OCI-LY1 (cell line): ENCODE data around the gene NOVA1.

Experiments
- EZH2 ChIP-seq: fragments of 200-600 bp; sonication (generic), shearing (Covaris generic); IDR thresholded peaks from 2 replicates; pipeline ENCODE4 v1.8.0; 2017; ENCODE audit warnings: borderline replicate concordance, mixed run types, mild to moderate bottlenecking, antibody characterized with exemption, low read length, moderate library complexity, mixed read lengths
- TF ChIP-seq, protein P1 (sequence below): fragments of 200-600 bp; sonication (generic), shearing (Covaris generic); IDR thresholded peaks from 2 replicates; pipeline ENCODE4 v1.5.1; 2017; ENCODE audit warnings: mild to moderate bottlenecking, antibody characterized with exemption, low read length, moderate library complexity, mixed read lengths

GRCh38 chr14:26486922-26487321 is 110.9 kb downstream of the NOVA1 start:
- TF ChIP-seq, protein P1, sequence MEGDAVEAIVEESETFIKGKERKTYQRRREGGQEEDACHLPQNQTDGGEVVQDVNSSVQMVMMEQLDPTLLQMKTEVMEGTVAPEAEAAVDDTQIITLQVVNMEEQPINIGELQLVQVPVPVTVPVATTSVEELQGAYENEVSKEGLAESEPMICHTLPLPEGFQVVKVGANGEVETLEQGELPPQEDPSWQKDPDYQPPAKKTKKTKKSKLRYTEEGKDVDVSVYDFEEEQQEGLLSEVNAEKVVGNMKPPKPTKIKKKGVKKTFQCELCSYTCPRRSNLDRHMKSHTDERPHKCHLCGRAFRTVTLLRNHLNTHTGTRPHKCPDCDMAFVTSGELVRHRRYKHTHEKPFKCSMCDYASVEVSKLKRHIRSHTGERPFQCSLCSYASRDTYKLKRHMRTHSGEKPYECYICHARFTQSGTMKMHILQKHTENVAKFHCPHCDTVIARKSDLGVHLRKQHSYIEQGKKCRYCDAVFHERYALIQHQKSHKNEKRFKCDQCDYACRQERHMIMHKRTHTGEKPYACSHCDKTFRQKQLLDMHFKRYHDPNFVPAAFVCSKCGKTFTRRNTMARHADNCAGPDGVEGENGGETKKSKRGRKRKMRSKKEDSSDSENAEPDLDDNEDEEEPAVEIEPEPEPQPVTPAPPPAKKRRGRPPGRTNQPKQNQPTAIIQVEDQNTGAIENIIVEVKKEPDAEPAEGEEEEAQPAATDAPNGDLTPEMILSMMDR: no peak
- no peak for TF ChIP-seq EZH2
